ENCODE results near the gene NHEJ1. TPM values are rescaled to one million over a fixed set of nuclear protein-coding genes. Genes with fewer than 3 reads are reported as not detected.

The NHEJ1 gene
- total and polyA plus RNA-seq, 2 of the 13 experiments (the other 11 are each of a cell fraction or from before 2014, with no cell fraction given) = 30.0 to 30.7 TPM

DNA sequence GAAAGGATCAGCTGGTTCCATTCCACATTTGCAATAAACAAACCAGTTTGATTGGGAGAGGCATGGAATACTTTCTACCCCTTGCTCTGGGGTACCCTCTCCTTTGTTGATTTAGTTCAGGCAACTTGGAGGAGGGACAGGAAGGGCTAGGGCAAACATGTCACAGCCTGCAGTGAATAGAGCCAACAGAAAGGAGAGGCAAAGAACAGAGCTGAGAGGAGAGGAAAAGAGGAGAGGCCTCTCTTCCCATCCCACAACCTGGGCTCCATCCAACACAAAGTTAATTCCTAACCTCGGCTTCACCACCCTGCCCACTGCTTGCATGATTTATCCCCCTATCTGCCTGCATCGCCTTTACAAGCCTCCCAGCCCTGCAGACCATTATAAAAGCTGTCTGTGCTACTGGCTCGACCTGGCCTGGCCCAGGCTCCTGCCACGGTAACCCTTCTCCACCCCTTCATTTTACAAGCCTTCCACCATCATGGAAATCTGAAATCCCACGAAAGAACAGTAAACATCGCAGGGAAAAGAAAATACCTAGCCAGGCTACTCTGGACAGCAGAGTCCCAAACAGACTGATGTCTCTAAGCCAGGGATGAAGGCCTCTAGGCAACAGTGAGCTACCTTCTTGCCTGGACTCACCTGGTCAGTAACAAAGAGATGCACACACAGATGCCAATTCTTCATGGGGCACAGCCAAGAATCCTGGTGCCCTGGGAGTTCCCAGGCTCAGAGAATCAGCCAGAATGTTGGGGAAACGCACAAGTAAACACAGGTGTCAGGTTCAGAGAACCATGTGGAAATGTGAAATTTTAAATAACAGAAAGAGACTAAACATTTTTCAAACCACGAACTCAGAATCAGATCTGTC, 43.6 kb downstream of the NHEJ1 start (continued):
- TF ChIP-seq ARNTL (CRISPR knock-in tag; IDR thresholded peaks at IDR 0.05) = 0 out of 2 replicates have a peak, but pooled peaks have one; percentile 34
- 0 out of 2 replicates have a peak, but pooled peaks have one; percentile 36 for TF ChIP-seq ZNF451 (CRISPR knock-in tag; IDR thresholded peaks at IDR 0.05)
- TF ChIP-seq ZC3H4 (CRISPR knock-in tag; IDR thresholded peaks at IDR 0.05; ENCODE audit: borderline replicate concordance) = no peak
- no peak for TF ChIP-seq NR1H2 (CRISPR knock-in tag; IDR thresholded peaks at IDR 0.05; ENCODE audit: borderline replicate concordance, low read depth)
- no peak for TF ChIP-seq POLR2AphosphoS5 (IDR thresholded peaks at IDR 0.05; ENCODE audit: low read depth, low read length)
- peak; percentile 97 for TF ChIP-seq SP5 (CRISPR knock-in tag; IDR thresholded peaks at IDR 0.05; ENCODE audit: borderline replicate concordance, low read depth)
- TF ChIP-seq ZNF552 (CRISPR knock-in tag; IDR thresholded peaks at IDR 0.05; ENCODE audit: borderline replicate concordance) = 0 out of 2 replicates have a peak, but pooled peaks have one; percentile 19
- no peak for TF ChIP-seq ZFP36 (IDR thresholded peaks at IDR 0.05; ENCODE audit: borderline replicate concordance, low read depth, low read length, partially characterized antibody)
- no peak for TF ChIP-seq HNRNPK (IDR thresholded peaks at IDR 0.05; ENCODE audit: low read depth, low read length, poor library complexity, severe bottlenecking)
- TF ChIP-seq ZNF775 (CRISPR knock-in tag; IDR thresholded peaks at IDR 0.05; ENCODE audit: borderline replicate concordance) = no peak
- no peak for TF ChIP-seq MAFF (IDR thresholded peaks at IDR 0.05; ENCODE audit: low read depth, low read length)
- no peak for TF ChIP-seq ZNF260 (CRISPR knock-in tag; IDR thresholded peaks at IDR 0.05; ENCODE audit: borderline replicate concordance, low read depth)
- no peak for TF ChIP-seq POLR2A (IDR thresholded peaks at IDR 0.05; ENCODE audit: insufficient read depth in 1 of 2, low read depth in 2 of 2, low read length in 2 of 2)
- TF ChIP-seq PRPF4 (IDR thresholded peaks at IDR 0.05; ENCODE audit: low read depth, low read length, poor library complexity, severe bottlenecking) = no peak
- TF ChIP-seq TCF12 (IDR thresholded peaks at IDR 0.05) = no peak
- TF ChIP-seq TCF12 (CRISPR knock-in tag; IDR thresholded peaks at IDR 0.05) = no peak
- TF ChIP-seq MIER3 (CRISPR knock-in tag; IDR thresholded peaks at IDR 0.05; ENCODE audit: borderline replicate concordance) = no peak
- no peak for TF ChIP-seq ASH2L (IDR thresholded peaks at IDR 0.05; ENCODE audit: insufficient read length, low read depth, low read length)
- TF ChIP-seq, protein P1, sequence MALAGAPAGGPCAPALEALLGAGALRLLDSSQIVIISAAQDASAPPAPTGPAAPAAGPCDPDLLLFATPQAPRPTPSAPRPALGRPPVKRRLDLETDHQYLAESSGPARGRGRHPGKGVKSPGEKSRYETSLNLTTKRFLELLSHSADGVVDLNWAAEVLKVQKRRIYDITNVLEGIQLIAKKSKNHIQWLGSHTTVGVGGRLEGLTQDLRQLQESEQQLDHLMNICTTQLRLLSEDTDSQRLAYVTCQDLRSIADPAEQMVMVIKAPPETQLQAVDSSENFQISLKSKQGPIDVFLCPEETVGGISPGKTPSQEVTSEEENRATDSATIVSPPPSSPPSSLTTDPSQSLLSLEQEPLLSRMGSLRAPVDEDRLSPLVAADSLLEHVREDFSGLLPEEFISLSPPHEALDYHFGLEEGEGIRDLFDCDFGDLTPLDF (CRISPR knock-in tag; IDR thresholded peaks at IDR 0.05) = no peak
- TF ChIP-seq BRCA1 (CRISPR knock-in tag; IDR thresholded peaks at IDR 0.05) = no peak
- TF ChIP-seq, protein P2, sequence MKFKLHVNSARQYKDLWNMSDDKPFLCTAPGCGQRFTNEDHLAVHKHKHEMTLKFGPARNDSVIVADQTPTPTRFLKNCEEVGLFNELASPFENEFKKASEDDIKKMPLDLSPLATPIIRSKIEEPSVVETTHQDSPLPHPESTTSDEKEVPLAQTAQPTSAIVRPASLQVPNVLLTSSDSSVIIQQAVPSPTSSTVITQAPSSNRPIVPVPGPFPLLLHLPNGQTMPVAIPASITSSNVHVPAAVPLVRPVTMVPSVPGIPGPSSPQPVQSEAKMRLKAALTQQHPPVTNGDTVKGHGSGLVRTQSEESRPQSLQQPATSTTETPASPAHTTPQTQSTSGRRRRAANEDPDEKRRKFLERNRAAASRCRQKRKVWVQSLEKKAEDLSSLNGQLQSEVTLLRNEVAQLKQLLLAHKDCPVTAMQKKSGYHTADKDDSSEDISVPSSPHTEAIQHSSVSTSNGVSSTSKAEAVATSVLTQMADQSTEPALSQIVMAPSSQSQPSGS (CRISPR knock-in tag; IDR thresholded peaks at IDR 0.05) = peak; percentile 17; the same call in 1 of the 2 replicates
- no peak for TF ChIP-seq KAT2B (IDR thresholded peaks at IDR 0.05; ENCODE audit: borderline replicate concordance, low read depth, low read length)
- TF ChIP-seq, protein P3, sequence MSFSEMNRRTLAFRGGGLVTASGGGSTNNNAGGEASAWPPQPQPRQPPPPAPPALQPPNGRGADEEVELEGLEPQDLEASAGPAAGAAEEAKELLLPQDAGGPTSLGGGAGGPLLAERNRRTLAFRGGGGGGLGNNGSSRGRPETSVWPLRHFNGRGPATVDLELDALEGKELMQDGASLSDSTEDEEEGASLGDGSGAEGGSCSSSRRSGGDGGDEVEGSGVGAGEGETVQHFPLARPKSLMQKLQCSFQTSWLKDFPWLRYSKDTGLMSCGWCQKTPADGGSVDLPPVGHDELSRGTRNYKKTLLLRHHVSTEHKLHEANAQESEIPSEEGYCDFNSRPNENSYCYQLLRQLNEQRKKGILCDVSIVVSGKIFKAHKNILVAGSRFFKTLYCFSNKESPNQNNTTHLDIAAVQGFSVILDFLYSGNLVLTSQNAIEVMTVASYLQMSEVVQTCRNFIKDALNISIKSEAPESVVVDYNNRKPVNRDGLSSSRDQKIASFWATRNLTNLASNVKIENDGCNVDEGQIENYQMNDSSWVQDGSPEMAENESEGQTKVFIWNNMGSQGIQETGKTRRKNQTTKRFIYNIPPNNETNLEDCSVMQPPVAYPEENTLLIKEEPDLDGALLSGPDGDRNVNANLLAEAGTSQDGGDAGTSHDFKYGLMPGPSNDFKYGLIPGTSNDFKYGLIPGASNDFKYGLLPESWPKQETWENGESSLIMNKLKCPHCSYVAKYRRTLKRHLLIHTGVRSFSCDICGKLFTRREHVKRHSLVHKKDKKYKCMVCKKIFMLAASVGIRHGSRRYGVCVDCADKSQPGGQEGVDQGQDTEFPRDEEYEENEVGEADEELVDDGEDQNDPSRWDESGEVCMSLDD (CRISPR knock-in tag; IDR thresholded peaks at IDR 0.05; ENCODE audit: borderline replicate concordance) = peak; percentile 37; the same call in 1 of the 2 replicates
- TF ChIP-seq ZNF3 (CRISPR knock-in tag; IDR thresholded peaks at IDR 0.05) = no peak

Measured in HepG2 (cell line).